Ascending aorta (tissue), 2 donors: ENCODE measurements around the gene PNPLA2. TPM values are rescaled to one million over a fixed set of nuclear protein-coding genes. Genes with fewer than 3 reads are reported as not detected.

Experiments
- DNase-seq, 2 donors: peaks; one replicate each; pipeline ENCODE4 v3.0.0-alpha.2; 2019; ENCODE audit warnings: low spot score in 2 of 2
- H3K27ac ChIP-seq, 2 donors: fragments of 200-600 bp; sonication (generic); one replicate each; pipeline ENCODE4 v1.5.1; 2016 to 2017; ENCODE audit warnings: mild to moderate bottlenecking in 1 of 2
- H3K27me3 ChIP-seq: fragments of 200-600 bp; sonication (generic); one replicate; pipeline ENCODE4 v1.5.1; 2017
- H3K36me3 ChIP-seq, 2 donors: fragments of 200-600 bp; sonication (generic); one replicate each; pipeline ENCODE4 v1.5.1; 2016
- H3K4me1 ChIP-seq, 2 donors: fragments of 200-600 bp; sonication (generic); one replicate each; pipeline ENCODE4 v1.5.1; 2016 to 2017; ENCODE audit warnings: mild to moderate bottlenecking in 1 of 2
- H3K4me3 ChIP-seq, 2 donors: fragments of 200-600 bp; sonication (generic); one replicate each; pipeline ENCODE4 v1.5.1; 2016 to 2017; ENCODE audit warnings: mild to moderate bottlenecking in 1 of 2
- H3K9me3 ChIP-seq, 2 donors: fragments of 200-600 bp; sonication (generic); one replicate each; pipeline ENCODE4 v1.5.1; 2016
- CTCF ChIP-seq, 3 experiments: fragments of 200-600 bp in 2 of 3; fragments of 450-650 bp in 1 of 3; sonication (generic) in 2 of 3; IDR thresholded peaks; one replicate each; pipeline ENCODE4 v1.5.1; 2016 to 2019; ENCODE audit warnings: antibody characterized with exemption in 3 of 3, mild to moderate bottlenecking in 1 of 3, moderate library complexity in 1 of 3
- intact Hi-C: fragments of 100-400 bp; cut with DNase I; formaldehyde crosslinking; loops from one replicate; pipeline ENCODE4 v1.15.1; 2023
- total RNA-seq: library from RNA; depleted of rRNA; stranded (reverse); fragments of >200 nt; gene quantifications from one replicate; pipeline ENCODE4 v1.1.0, GENCODE V29; 2016

The PNPLA2 gene
- total RNA-seq, 1 donor from 2014 or later = 214 TPM

- Histone ChIP-seq H3K27me3 (no peaks in the 10 kb centered on the region), H3K36me3 (no peaks in the 10 kb centered on the region), H3K4me1 (peaks cover 0 to 14% of the 10 kb centered on the region in 2 donors), H3K9me3 (no peaks in the 10 kb centered on the region), H3K27ac (no peak overlapping the region), H3K4me3 (no peak overlapping the region)
- TF ChIP-seq CTCF (IDR thresholded peaks at IDR 0.05) = no peak
- DNase-seq = no peak
- intact Hi-C loops = no loop called here
Observed at GRCh38 chr11:782264-783174, 36.2 kb upstream of the PNPLA2 start.

GRCh38 chr11:783581-784015, 35.1 kb upstream of the PNPLA2 start:
- H3K9me3 ChIP-seq = no peaks in the 10 kb centered on the region
- peak; percentile 58 to 76 (median 61) for TF ChIP-seq CTCF (IDR thresholded peaks at IDR 0.05)
- H3K4me3 ChIP-seq = peak overlapping the region in 1 of 2 donors; percentile 17
- H3K4me1 ChIP-seq = peaks cover 0 to 8% of the 10 kb centered on the region in 2 donors
- DNase-seq = peak; percentile 22 to 83
- H3K27ac ChIP-seq = peak overlapping the region; percentile 13 to 20
- peaks cover 3% of the 10 kb centered on the region for H3K27me3 ChIP-seq
- intact Hi-C loops = no loop called here
- no peaks in the 10 kb centered on the region for H3K36me3 ChIP-seq

GRCh38 chr11:786235-787083, 32.3 kb upstream of the PNPLA2 start:
- TF ChIP-seq CTCF (IDR thresholded peaks at IDR 0.05) = no peak
- H3K4me3 ChIP-seq = no peak overlapping the region
- intact Hi-C loops = no loop called here
- H3K36me3 ChIP-seq = no peaks in the 10 kb centered on the region
- no peak for DNase-seq
- H3K4me1 ChIP-seq = peaks cover 0 to 6% of the 10 kb centered on the region in 2 donors
- H3K27ac ChIP-seq = no peak overlapping the region
- H3K27me3 ChIP-seq = peaks cover 3% of the 10 kb centered on the region
- no peaks in the 10 kb centered on the region for H3K9me3 ChIP-seq

DNA sequence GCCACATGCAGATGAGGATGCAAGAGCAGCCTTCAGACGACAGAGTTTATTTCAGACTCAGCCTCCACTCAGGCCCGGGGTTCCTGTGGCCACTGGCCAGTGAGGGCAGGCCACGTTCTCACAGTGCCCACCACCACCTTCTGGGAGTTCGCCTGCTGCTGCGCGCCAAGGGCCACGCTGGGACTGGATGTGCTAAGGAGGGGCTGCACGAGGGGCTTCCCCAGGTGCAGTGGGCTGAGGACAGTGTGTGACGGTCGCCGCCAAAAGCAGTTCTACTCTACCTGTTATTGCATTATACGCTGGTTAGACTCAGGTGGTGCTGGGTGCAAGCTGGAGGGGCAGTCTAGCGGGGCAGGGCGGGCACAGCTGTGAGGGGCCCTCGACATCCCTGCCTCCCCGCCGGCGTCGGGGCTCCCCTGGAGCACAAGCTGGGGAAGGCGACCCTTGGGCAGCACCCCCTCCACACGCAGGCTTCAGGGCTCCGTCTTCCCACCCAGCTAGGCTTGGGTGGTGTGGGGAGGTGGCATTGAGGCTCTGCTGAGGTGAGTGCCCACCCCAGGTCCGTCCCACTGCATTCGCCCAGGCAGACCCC, 31.5 kb upstream of the PNPLA2 start:
- Histone ChIP-seq H3K36me3 (no peaks in the 10 kb centered on the region), H3K4me3 (no peak overlapping the region), H3K4me1 (peaks cover 0 to 6% of the 10 kb centered on the region in 2 donors), H3K9me3 (no peaks in the 10 kb centered on the region), H3K27me3 (peaks cover 3% of the 10 kb centered on the region), H3K27ac (no peak overlapping the region)
- DNase-seq = no peak
- no peak for TF ChIP-seq CTCF (IDR thresholded peaks at IDR 0.05)
- intact Hi-C loops = no loop called here

DNA sequence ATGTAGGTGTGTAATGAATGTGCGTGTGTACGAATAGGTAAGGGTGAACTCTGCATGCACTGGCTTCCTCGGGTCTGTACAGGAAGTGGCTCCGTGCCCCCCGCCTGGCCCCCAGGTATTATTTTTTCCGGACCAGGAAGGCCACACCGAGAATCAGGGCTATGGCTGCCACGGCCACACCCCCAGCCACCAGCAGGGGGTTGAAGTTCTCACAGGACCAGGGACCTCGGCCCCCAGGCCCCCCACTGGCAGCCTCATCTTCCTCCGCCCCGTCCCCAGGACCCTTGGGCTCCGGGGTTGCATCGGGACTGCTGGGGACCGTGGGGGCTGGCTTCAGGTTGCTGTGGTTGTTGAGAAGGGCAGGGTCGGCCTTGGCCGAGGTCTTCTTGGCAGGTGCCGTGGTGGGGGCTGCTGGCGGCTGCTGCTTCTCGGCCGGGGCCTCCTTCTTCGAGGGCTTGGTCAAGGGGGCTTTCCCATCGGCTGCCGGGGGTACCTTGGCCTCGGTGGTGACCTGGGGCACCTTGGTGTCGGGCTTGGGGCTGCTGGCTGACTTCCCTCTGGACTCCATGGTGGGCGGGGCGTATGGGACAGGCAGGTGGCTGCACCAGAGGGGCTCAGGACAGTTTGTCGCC, 30.6 kb upstream of the PNPLA2 start:
- no peak for TF ChIP-seq CTCF (IDR thresholded peaks at IDR 0.05)
- no peak for DNase-seq
- H3K9me3 ChIP-seq = no peaks in the 10 kb centered on the region
- H3K4me1 ChIP-seq = peaks cover 0 to 4% of the 10 kb centered on the region in 2 donors
- intact Hi-C loops = no loop called here
- no peak overlapping the region for H3K4me3 ChIP-seq
- H3K27me3 ChIP-seq = peaks cover 3% of the 10 kb centered on the region
- peaks cover 0 to 1% of the 10 kb centered on the region in 2 donors for H3K36me3 ChIP-seq
- no peak overlapping the region for H3K27ac ChIP-seq
